ENCODE results near the gene DMAC2. TPM values are rescaled to one million over a fixed set of nuclear protein-coding genes. Genes with fewer than 3 reads are reported as not detected.

DMAC2 gene
- total RNA-seq: 40.2 and 42.0 TPM in 2 replicates

DNA sequence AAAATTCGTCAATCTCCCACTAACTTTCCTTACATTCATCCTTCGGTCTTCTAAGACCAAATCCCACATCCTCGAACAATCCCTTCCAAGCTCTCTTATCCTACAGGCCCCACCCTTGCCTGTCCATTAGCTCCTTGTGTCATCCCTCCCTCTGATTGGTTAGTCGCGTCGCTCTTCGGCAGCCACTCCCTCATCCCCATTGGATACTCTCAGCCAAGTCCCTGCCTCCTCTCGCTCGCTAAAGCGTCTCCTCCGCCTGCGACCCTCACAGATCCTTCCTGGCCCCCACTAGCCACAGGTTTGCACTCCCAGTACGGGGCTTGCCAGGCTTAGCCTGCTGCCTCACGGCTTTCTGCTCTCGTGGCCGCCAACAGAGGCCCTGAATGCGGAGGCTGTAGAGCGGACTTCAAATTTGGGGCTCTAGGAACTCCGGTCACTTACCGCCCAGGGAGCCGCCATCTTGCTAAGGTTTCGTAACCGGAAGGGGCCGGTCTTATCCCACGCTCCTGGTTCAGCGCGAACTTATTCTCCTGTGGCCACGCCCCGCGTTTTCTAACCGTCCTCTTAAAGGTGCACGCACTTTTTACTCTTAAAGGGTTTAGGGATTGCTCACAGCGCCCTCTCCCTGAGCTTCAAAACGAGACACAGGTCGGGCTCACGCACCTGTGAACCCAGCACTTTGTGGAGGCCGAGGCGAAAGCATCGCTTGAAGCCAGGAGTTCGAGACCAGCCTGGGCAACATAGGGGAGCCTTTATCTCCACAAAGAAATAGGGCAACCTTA lies at the start of gene DMAC2:
Gene DMAC2 (minus strand): TSS at position 472 of the 782 bp plus-strand sequence. CDS start 13 bp downstream, at position 459.

DNA sequence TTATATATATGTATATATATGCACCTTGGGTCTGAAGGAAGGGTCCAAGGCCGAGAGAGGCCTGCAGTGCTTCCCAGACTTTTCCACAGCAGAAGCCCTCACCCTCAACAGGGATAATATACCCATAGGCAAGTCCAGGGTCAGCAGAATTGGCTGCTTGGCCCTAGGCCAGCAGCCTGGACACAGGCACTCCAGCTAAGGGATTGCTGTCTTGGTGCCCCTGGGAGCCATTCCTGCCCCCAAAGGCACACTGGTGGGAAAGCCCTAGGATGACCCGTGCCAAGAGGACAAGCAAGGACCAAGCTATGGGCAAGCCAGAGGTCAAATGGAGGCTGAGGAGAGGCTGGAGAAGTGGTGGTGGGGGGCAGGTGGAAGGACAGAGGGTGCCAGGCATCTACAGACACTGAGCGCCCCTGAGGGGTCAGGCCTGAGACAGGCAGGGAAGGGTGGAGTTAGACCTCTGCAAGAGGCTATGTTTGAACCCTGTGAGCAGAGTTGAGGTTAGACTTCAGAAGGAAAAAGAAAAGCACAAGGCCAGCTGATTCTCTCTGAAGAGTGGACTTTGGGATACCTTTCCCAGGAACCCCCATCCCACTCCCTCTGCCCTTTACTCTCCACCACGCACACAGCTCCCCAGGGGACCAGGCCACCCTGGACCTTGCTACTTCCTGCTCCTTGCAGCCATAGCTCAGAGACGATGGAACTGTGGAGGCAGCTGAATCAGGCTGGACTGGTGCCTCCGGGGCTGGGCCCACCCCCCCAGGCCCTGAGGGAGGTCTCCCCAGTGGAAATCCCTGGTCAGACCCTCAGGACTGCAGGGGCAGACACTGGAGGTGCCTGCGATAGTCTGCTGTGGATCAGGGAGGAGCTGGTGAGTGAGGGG lies 3.0 kb upstream of the DMAC2 start, which contains the start of gene ERICH4:
Gene ERICH4 (plus strand): TSS at position 684 of the 883 bp plus-strand sequence. CDS start 14 bp downstream, at position 698.

DNA sequence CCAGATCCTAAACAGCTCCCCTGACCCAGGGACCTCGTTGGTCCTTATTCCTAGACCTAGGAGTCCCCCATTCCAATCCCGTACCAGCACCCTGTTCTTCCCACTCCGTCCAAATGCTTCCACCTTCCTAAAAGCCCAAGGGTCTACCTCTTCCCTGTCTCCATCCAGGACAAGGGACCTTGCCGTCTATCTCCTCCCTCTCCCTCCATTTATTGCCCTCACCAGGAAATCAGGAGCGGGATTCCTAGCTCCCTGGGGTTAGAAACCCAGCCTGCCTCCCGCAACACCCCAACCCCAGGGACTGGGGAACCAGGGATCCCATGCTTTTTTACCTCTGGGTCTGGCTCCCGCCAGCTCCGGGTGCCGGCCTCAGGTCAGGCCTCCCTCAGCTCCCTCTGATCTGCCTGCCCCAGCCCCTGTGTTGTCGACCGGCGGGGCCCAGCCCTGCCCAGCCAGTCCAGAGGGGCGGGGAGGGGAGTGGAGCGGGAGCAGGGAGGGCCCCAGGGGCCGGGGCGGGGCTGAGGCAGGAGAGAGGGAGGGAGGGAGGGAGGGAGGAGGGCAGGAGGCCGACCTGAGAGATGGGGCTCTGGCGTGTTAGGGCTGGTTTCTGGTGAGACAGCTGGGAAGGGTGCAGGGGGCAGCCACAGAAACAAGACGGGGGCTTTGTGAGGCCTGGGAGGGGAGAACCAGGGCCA lies 12.6 kb downstream of the DMAC2 start, which contains the start of gene B3GNT8:
Gene B3GNT8 (minus strand): TSS at position 423 of the 695 bp plus-strand sequence. CDS start 596 bp downstream, outside the sequence.

DNA sequence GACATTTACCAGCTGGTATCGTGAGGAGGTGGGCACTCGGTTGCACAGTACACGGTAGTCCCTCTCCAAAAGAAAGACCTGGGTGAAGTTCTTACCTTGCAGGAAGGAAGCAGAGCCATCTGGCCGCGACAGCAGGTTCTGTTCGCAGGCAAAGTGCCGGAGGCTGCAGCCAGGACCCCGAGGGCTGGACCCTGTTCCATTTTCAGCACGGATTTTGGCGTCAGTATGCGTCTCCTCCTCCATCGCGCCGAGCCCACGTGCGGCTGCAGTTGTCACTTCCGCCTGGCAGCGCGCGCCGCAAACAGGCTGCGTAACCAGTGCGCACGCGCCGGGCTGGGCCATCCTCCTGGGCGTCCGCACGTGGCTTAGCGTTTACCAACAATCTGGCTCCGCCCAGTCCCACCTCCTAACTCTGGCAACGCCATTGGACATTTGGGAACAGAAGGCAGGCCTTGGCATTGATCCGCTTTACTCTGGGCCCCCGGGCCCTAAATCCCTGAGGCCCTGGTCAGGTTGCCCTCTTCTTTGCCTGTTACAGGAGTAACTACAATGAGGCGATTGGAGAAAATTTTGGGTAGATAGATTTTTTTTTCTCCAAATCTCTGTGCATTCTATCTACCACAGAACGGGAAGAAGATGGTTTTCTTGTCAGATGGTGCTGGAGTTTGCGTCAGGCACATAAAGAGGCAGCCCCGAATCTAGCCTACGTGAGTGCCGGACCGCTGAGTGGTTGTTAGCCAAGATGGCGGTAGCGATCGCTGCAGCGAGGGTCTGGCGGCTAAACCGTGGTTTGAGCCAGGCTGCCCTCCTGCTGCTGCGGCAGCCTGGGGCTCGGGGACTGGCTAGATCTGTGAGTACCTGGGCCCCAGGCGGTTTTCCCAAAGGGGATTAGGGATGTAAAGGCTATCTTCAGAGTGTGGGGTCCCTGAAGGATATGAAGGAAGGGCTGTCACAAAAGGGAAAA lies 42.3 kb downstream of the DMAC2 start, which contains the start of the genes BCKDHA and EXOSC5:
Gene BCKDHA (plus strand): TSS at position 733 of the 964 bp plus-strand sequence. CDS start 10 bp downstream, at position 743.
Gene EXOSC5 (minus strand): TSS at position 274 of the 964 bp plus-strand sequence. CDS start 31 bp downstream, at position 243.

Other genes with a start within 250 kb of the DMAC2 start
- gene CYP2S1, start 246.7 kb downstream of the DMAC2 start, total RNA-seq: 0.09 and 0.54 TPM in 2 replicates
- gene AXL, start 220.7 kb downstream of the DMAC2 start, total RNA-seq: 91.9 and 209 TPM in 2 replicates
- gene HNRNPUL1, start 175.5 kb downstream of the DMAC2 start, total RNA-seq: 69.6 and 79.2 TPM in 2 replicates
- 7.9 and 9.5 TPM in 2 replicates for gene CCDC97, start 129.7 kb downstream of the DMAC2 start, total RNA-seq
- 19.4 and 52.1 TPM in 2 replicates for gene TGFB1, start 86.0 kb downstream of the DMAC2 start, total RNA-seq
- 9.8 and 10.8 TPM in 2 replicates for gene B9D2, start 75.8 kb downstream of the DMAC2 start, total RNA-seq
- gene TMEM91, start 63.4 kb downstream of the DMAC2 start, total RNA-seq: 6.3 and 7.1 TPM in 2 replicates
- 14.4 and 18.3 TPM in 2 replicates for gene EXOSC5, start 42.6 kb downstream of the DMAC2 start, total RNA-seq
- 43.4 and 47.3 TPM in 2 replicates for gene BCKDHA, start 42.1 kb downstream of the DMAC2 start, total RNA-seq
- 2.2 and 2.8 TPM in 2 replicates for gene B3GNT8, start 12.5 kb downstream of the DMAC2 start, total RNA-seq
- not detected in 2 replicates for gene ERICH4, start 3.2 kb upstream of the DMAC2 start, total RNA-seq
- gene CEACAM21, start 136.3 kb upstream of the DMAC2 start, total RNA-seq: 0.47 and 1.6 TPM in 2 replicates
- not detected in 2 replicates for gene CEACAM4, start 187.2 kb upstream of the DMAC2 start, total RNA-seq
- gene CEACAM7, start 248.4 kb upstream of the DMAC2 start, total RNA-seq: not detected in 2 replicates

Measured in endothelial cell of coronary artery (primary cell).